NCI-H2196 (cell line): ENCODE measurements around the gene LCE3E.

Experiments
- DNase-seq: peaks from one replicate; lab custom pipeline; 2025; ENCODE audit not compliant: unreplicated experiment; lab: John Stamatoyannopoulos, UW

Gene LCE3E

GRCh38 chr1:152516082-152516481, 50.5 kb downstream of the LCE3E start:
- DNase-seq = no peak
